Endothelial cell (in vitro differentiated cells): Measurements from ENCODE around the gene NTM. TPM values are rescaled to one million over a fixed set of nuclear protein-coding genes. Genes with fewer than 3 reads are reported as not detected.

Source experiments
- DNase-seq: peaks from one replicate; pipeline ENCODE4 v3.0.0; 2021; ENCODE audit warnings: low spot score
- H3K27ac Mint-ChIP-seq: one replicate; pipeline ENCODE4 v1.8.0; 2021; ENCODE audit warnings: mixed read lengths, inconsistent platforms; ENCODE audit not compliant: unreplicated experiment
- H3K27me3 Mint-ChIP-seq: one replicate; pipeline ENCODE4 v1.8.0; 2021; ENCODE audit warnings: mild to moderate bottlenecking, moderate library complexity, mixed read lengths, inconsistent platforms; ENCODE audit not compliant: unreplicated experiment
- H3K36me3 Mint-ChIP-seq: one replicate; pipeline ENCODE4 v1.8.0; 2021; ENCODE audit warnings: mild to moderate bottlenecking, low read depth, mixed read lengths, inconsistent platforms; ENCODE audit not compliant: unreplicated experiment
- H3K4me1 Mint-ChIP-seq: one replicate; pipeline ENCODE4 v1.8.0; 2021; ENCODE audit warnings: mild to moderate bottlenecking, mixed read lengths, inconsistent platforms; ENCODE audit not compliant: unreplicated experiment
- H3K4me3 Mint-ChIP-seq: one replicate; pipeline ENCODE4 v1.8.0; 2021; ENCODE audit warnings: mild to moderate bottlenecking, mixed read lengths, inconsistent platforms; ENCODE audit not compliant: unreplicated experiment
- H3K9me3 Mint-ChIP-seq: one replicate; pipeline ENCODE4 v1.8.0; 2021; ENCODE audit warnings: mixed read lengths, inconsistent platforms; ENCODE audit not compliant: unreplicated experiment
- total RNA-seq: library from RNA; stranded (reverse); fragmentation: NEBNext Ultra II Directional; extraction: Animal tissue kit (Norgen Biotek cat#: 25700); gene quantifications from one replicate; pipeline ENCODE4 v1.2.1, GENCODE V29; 2021; ENCODE audit not compliant: unreplicated experiment
- TF ChIP-seq, protein P1 (sequence below): fragments of 200-600 bp; sonication (generic); IDR thresholded peaks from one replicate; pipeline ENCODE4 v1.5.0; 2021; ENCODE audit warnings: antibody characterized with exemption; ENCODE audit not compliant: unreplicated experiment

The NTM gene
- total RNA-seq, 1 donor from 2014 or later: 3.6 TPM

DNA sequence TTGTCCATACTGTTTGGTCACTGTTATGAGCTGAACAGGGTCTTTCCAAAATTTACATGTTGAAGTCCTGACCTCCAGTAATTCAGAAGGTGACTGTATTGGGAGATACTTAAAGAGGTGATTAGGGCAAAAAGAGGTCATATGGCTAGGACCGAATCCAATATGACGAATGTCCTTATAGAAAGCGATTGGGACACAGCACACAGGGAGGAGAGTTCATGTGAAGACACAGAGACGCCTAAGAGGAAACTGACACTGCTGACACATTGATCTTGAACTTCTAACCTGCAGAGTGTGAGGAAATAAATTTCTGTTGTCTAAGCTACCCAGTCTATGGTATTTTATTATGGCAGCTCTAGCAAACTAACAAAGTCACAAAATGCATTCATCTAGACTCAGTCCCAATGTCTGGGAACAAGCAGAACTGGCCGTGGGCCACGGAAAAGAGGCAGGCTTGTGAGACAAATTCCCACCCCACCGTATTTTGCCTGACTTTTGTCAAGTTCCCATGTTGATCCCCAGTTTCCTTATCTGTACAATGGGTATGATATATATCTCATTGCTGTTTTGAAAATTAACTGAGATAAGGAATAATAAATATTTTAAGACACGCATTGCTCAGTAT lies 295.0 kb downstream of the NTM start:
- H3K36me3 Mint-ChIP-seq: no peaks in the 10 kb centered on the region
- TF ChIP-seq, protein P1, sequence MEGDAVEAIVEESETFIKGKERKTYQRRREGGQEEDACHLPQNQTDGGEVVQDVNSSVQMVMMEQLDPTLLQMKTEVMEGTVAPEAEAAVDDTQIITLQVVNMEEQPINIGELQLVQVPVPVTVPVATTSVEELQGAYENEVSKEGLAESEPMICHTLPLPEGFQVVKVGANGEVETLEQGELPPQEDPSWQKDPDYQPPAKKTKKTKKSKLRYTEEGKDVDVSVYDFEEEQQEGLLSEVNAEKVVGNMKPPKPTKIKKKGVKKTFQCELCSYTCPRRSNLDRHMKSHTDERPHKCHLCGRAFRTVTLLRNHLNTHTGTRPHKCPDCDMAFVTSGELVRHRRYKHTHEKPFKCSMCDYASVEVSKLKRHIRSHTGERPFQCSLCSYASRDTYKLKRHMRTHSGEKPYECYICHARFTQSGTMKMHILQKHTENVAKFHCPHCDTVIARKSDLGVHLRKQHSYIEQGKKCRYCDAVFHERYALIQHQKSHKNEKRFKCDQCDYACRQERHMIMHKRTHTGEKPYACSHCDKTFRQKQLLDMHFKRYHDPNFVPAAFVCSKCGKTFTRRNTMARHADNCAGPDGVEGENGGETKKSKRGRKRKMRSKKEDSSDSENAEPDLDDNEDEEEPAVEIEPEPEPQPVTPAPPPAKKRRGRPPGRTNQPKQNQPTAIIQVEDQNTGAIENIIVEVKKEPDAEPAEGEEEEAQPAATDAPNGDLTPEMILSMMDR: no peak
- no peak overlapping the region for H3K4me3 Mint-ChIP-seq
- no peak overlapping the region for H3K27ac Mint-ChIP-seq
- H3K9me3 Mint-ChIP-seq: no peaks in the 10 kb centered on the region
- no peaks in the 10 kb centered on the region for H3K27me3 Mint-ChIP-seq
- H3K4me1 Mint-ChIP-seq: peaks cover 33% of the 10 kb centered on the region
- DNase-seq: no peak

DNA sequence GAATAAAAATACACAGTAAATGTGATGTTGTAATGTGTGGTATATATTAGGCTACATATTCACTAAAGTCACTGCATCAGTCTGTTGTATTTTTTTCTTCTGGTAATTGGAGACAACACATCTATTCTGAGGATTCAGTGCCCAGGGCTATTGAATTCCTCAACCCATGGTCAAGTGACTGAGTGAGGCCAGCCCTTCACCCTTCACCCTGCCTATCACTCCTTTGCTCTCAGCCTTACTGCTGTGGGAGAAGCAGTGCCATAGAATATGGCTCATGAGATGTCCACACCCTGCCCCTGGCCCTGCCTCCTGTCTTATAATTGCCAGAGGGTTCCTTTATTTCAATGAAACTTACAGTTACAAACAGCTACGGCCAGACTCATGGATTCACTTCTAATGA lies 295.6 kb downstream of the NTM start:
- no peaks in the 10 kb centered on the region for H3K27me3 Mint-ChIP-seq
- H3K4me1 Mint-ChIP-seq: peaks cover 27% of the 10 kb centered on the region
- H3K9me3 Mint-ChIP-seq: no peaks in the 10 kb centered on the region
- H3K4me3 Mint-ChIP-seq: no peak overlapping the region
- H3K36me3 Mint-ChIP-seq: no peaks in the 10 kb centered on the region
- no peak overlapping the region for H3K27ac Mint-ChIP-seq
- DNase-seq: no peak
- TF ChIP-seq, protein P1: no peak

DNA sequence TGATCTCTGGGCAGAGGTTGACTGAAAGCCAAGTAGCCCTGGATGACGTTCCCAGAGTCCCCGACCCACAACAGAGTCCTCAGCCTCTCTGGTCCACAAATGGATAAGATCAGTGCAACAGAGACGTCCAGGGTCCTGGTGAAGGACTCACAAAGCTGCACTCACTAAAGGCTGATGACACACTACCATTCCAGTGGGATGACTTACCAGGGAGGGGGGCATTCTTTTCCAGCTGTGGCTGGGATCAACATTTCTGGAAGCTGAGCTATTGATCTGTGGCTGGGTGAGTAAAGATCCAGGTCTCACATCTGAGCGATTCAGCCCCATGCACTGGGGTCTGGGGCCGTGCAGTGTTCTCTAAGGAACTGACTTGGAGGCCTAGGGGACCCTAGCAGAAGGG lies 296.2 kb downstream of the NTM start:
- H3K27me3 Mint-ChIP-seq: no peaks in the 10 kb centered on the region
- TF ChIP-seq, protein P1: no peak
- H3K4me1 Mint-ChIP-seq: peaks cover 23% of the 10 kb centered on the region
- DNase-seq: no peak
- no peaks in the 10 kb centered on the region for H3K9me3 Mint-ChIP-seq
- H3K4me3 Mint-ChIP-seq: no peak overlapping the region
- H3K27ac Mint-ChIP-seq: no peak overlapping the region
- H3K36me3 Mint-ChIP-seq: no peaks in the 10 kb centered on the region

DNA sequence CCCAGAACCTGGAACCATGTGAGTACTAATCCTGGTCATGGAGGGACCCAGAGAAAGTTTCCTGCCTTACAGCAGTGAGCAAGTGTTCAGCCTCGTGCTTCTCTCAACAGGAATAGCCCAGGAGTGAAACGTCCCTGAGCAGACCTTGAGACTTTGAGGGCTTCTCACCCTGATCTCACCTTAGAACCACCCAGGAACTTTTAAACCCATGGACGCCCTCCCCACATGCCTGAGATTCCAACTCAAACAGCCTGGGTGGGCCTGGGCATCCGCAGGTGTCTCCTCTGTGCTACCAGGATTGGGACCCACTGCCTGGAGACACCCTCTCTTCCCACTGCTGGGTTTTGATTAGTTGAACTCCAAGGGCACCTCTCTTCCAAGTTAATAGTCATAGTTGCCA lies 297.2 kb downstream of the NTM start:
- no peaks in the 10 kb centered on the region for H3K36me3 Mint-ChIP-seq
- H3K4me1 Mint-ChIP-seq: peaks cover 17% of the 10 kb centered on the region
- H3K9me3 Mint-ChIP-seq: no peaks in the 10 kb centered on the region
- no peak overlapping the region for H3K27ac Mint-ChIP-seq
- H3K4me3 Mint-ChIP-seq: no peak overlapping the region
- DNase-seq: no peak
- H3K27me3 Mint-ChIP-seq: no peaks in the 10 kb centered on the region
- TF ChIP-seq, protein P1: no peak

DNA sequence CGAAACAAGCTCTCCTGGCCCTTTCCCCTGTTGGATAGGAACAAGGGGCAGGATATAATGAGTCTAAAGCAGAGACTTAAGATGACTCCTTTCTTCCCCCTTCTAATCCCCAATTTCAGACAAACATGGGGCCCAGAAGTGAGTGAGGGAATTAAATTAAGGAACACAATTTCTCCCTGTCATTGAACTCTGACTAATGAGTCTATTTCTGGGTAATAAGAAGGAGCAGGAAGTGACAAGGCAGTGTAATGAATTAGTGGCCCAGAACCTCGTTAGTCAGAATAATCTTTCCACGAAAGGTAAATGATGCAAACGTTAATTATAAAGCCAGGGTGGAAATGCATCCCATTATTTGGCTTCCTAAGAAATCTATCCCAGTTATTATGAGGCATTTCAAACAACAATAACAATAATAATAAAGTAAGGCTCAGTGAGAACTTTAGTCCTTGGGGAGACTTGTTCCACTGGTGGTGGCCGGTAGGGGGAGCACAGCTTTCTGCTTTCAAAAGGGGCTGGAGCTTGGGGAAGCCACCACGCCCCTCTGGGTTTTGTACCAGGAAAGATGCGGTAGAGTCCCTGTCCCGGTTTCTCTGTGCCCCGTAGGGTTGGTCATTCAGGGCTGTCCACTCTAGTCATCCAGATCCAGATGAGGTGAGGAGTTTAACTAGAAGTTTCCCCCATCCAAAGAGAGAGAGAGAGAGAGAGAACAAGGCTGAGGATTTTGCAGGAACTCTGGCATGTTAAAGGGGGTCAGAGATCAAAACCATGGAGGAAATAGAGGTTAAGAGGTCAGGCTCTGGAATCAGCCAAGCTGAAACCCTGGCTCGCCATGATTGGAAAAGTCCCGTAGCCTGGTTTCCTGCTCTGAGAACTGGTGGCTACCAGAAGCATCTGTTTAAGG lies 298.3 kb downstream of the NTM start:
- Mint-ChIP-seq H3K9me3 (no peaks in the 10 kb centered on the region), H3K36me3 (no peaks in the 10 kb centered on the region), H3K27ac (no peak overlapping the region), H3K4me3 (no peak overlapping the region), H3K4me1 (peaks cover 17% of the 10 kb centered on the region), H3K27me3 (no peaks in the 10 kb centered on the region)
- peak; percentile 77 for DNase-seq
- TF ChIP-seq, protein P1: peak; percentile 87
